Brain microvascular endothelial cell (primary cell): ENCODE measurements around the gene RECQL5.

Source experiments
- DNase-seq: peaks from one replicate; pipeline ENCODE4 v3.0.0-alpha.2; 2020
- H3K27ac ChIP-seq: fragments of 250-450 bp; sonication (Bioruptor Pico); 2 replicates; pipeline ENCODE4 v1.5.1; 2020; ENCODE audit warnings: mild to moderate bottlenecking, moderate library complexity
- H3K27me3 ChIP-seq: fragments of 250-450 bp; sonication (Bioruptor Pico); replicated peaks from 2 replicates; pipeline ENCODE4 v1.5.1; 2020; ENCODE audit warnings: mild to moderate bottlenecking
- H3K36me3 ChIP-seq: fragments of 250-450 bp; sonication (Bioruptor Pico); replicated peaks from 2 replicates; pipeline ENCODE4 v1.5.1; 2020; ENCODE audit warnings: mild to moderate bottlenecking
- H3K4me3 ChIP-seq: 2 replicates; pipeline ENCODE4 v1.5.1; 2011; ENCODE audit warnings: low read depth, mild to moderate bottlenecking, control low read depth, low read length, moderate library complexity
- CTCF ChIP-seq: IDR thresholded peaks from 2 replicates; pipeline ENCODE4 v1.5.1; 2011; ENCODE audit warnings: low read depth, mild to moderate bottlenecking, moderate library complexity, low read length, control low read depth, inconsistent platforms; ENCODE audit errors: missing control alignments
- in situ Hi-C: cut with HindIII; loops from 2 replicates; pipeline ENCODE4 v1.10.0; 2017; ENCODE audit warnings: low sequenced_read_pairs, low pct_ligation_motif_present

The RECQL5 gene

DNA sequence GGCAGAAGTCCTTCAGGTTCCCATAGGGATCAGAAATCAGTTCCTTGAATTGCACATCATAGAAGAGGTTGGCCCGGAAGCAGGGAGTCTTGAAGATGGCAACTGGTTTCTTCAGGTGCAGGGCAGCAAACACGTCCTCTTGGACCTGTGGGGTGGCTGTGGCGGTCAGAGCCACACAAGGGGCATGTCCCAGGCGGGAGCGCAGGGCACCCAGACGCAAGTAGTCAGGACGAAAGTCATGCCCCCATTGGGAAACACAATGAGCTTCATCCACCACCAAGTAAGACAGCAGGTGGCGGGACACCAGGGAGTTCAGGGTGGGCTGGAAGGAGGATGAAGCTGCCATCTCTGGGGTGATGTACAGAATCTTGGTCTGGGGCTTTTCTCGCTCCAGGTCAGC is 4.4 kb downstream of the RECQL5 start:
- Histone ChIP-seq H3K36me3 (peaks cover 6% of the 10 kb centered on the region), H3K27me3 (no peaks in the 10 kb centered on the region), H3K27ac (no peak overlapping the region), H3K4me3 (no peak overlapping the region)
- no peak for TF ChIP-seq CTCF
- in situ Hi-C loops: no loop called here
- no peak for DNase-seq

DNA sequence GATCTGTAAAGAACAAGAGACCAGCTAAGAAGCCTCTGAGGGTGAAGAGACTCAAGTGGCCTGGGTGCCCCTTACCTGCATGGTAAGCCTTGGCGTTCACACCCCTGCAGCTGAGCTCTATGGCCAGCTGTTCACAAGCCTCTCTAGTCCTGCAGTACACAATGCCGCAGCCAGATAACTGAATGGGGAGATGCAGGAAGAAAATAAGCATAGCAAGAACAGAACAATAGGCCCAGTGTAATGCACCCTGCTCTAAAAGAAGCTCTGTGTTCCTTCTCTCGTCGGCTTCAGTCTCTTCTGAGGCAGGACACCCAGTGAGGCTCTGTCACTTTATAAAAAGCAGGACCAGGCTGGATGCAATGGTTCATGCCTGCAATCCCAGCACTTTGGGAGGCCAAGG is 5.4 kb downstream of the RECQL5 start:
- Histone ChIP-seq H3K36me3 (peaks cover 6% of the 10 kb centered on the region), H3K4me3 (no peak overlapping the region), H3K27ac (no peak overlapping the region), H3K27me3 (no peaks in the 10 kb centered on the region)
- TF ChIP-seq CTCF: no peak
- no peak for DNase-seq
- in situ Hi-C loops: no loop called here

GRCh38 chr17:75658237-75658636 is 8.7 kb downstream of the RECQL5 start:
- in situ Hi-C loops: no loop called here
- no peak overlapping the region for H3K4me3 ChIP-seq
- H3K36me3 ChIP-seq: peaks cover 2% of the 10 kb centered on the region

DNA sequence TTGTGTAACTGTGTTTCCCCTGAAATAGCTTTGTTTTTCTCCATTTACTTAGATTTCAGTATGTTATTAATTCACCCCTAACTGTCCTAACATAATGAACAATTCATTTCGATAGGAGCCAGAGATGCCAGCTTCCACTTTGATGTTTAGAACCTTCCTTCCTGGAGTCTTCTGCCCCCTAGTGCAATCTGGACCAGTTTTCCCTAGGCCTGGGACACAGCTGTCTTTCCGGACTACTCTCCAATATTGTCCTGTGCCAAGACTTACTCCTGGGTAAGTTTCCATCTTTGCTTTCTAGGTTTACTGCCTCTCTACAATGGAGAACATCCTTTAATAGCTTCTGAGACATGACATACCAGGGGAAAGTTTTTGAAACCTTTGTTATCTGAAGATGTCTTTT is 12.8 kb downstream of the RECQL5 start:
- Histone ChIP-seq H3K27ac (no peak overlapping the region), H3K4me3 (no peak overlapping the region), H3K27me3 (no peaks in the 10 kb centered on the region), H3K36me3 (peaks cover 9% of the 10 kb centered on the region)
- in situ Hi-C loops: no loop called here
- DNase-seq: no peak
- no peak for TF ChIP-seq CTCF

More at GRCh38 chr17:75658237-75658636, 8.7 kb downstream of the RECQL5 start:
- Histone ChIP-seq H3K27ac (no peak overlapping the region), H3K27me3 (no peaks in the 10 kb centered on the region)
- no peak for DNase-seq
- no peak for TF ChIP-seq CTCF

- TF ChIP-seq CTCF: peak; percentile 95
- DNase-seq: peak; percentile 9
- peaks cover 9% of the 10 kb centered on the region for H3K36me3 ChIP-seq
- H3K4me3 ChIP-seq: no peak overlapping the region
- H3K27me3 ChIP-seq: no peaks in the 10 kb centered on the region
- no peak overlapping the region for H3K27ac ChIP-seq
- in situ Hi-C loops: no loop called here
These were observed 13.9 kb downstream of the RECQL5 start for GRCh38 chr17:75652934-75653549.

DNA sequence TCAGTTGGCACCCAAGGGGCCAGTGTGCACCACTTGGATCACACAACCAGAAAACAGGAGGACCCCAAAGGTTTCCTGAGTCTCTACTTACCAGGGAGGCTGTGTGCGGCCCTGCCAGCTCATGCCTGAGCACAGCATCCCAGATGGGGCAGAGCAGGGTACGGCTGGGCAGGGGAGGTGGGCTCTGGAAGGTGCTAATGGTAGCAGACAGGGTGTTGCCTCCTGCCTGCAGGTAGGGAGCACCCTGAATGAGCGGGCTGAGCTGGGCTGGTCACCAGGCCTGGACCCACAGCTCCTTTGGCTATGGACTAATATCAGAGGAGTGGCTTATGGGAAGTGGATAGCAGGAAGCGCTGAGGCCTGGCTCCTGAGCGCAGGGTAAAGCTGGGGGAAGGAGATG is 14.6 kb downstream of the RECQL5 start:
- in situ Hi-C loops: no loop called here
- Histone ChIP-seq H3K4me3 (no peak overlapping the region), H3K27me3 (no peaks in the 10 kb centered on the region), H3K27ac (no peak overlapping the region), H3K36me3 (peaks cover 9% of the 10 kb centered on the region)
- TF ChIP-seq CTCF: no peak
- DNase-seq: no peak
